Stimulated activated CD8-positive, alpha-beta memory T cell treated with anti-CD3 and anti-CD28 coated beads, Interleukin-15, amount 100 ng/mL, for 48 hours (primary cell): ENCODE data around the gene PADI3.
A peak's percentile ranks its signal among the peaks of the same experiment; 100 is the strongest.

ENCODE experiments used
- DNase-seq, 2 donors: peaks; one replicate each; pipeline ENCODE4 v3.0.0-alpha.2; 2020; ENCODE audit warnings: low read depth in 2 of 2

The PADI3 gene, protein sequence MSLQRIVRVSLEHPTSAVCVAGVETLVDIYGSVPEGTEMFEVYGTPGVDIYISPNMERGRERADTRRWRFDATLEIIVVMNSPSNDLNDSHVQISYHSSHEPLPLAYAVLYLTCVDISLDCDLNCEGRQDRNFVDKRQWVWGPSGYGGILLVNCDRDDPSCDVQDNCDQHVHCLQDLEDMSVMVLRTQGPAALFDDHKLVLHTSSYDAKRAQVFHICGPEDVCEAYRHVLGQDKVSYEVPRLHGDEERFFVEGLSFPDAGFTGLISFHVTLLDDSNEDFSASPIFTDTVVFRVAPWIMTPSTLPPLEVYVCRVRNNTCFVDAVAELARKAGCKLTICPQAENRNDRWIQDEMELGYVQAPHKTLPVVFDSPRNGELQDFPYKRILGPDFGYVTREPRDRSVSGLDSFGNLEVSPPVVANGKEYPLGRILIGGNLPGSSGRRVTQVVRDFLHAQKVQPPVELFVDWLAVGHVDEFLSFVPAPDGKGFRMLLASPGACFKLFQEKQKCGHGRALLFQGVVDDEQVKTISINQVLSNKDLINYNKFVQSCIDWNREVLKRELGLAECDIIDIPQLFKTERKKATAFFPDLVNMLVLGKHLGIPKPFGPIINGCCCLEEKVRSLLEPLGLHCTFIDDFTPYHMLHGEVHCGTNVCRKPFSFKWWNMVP

DNA sequence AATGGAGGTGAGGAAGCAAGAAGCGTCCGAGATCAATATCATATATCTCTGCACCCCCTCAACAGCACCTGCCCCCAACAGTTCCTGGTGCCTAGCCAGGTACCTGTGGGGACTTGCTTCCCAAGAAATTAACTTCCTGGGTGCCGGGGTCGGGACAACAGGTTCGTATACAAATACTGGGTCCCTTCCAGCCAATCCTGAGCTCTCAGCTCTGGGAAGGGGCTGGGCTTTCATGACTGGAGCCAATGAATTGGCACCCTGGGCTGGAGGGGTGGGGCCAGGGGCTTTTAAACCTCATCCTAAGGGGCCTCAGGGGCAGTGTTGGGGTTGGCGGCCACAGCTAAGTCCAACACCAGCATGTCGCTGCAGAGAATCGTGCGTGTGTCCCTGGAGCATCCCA lies at the start of gene PADI3:
Gene PADI3 (plus strand): TSS at position 318 of the 400 bp plus-strand sequence. CDS start 40 bp downstream, at position 358.
- DNase-seq, result no peak

DNA sequence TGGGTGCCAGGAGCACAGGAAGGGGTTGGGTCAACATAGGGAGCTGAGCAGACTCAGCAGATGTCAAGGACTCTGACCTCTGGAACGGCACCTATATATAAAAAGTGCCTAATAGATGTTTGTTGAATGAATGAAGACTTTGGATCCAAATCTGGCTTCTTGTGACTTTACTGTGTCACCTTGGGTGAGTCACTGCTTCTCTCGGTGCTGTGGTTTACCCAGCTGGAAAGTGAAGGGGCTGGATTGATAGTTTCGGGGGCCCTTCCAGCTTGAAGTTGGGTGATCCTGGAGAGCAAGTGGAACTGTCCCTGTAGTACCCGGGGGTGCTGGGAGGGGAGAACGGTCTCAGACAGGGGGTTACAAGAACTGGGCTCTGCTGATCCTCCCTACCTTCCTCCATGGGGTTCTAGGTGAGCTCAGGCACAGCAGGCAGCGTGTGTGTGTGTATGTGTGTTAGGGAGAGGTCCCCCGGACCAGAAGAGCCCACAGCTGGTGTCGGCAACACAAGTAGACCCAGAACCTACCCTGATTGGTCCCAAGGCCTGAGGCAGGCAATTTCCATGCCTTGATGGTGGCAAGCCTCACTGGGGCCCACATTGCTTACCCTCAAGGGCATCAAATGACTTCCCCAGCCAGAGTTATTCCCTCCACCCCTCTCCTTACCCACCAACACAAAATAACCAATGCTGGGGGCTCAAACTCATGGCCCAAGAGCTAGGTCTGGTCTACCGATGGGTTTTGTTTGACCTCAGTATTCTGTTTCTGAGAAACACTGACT lies 49.4 kb upstream of the PADI3 start:
- DNase-seq, result no peak

DNA sequence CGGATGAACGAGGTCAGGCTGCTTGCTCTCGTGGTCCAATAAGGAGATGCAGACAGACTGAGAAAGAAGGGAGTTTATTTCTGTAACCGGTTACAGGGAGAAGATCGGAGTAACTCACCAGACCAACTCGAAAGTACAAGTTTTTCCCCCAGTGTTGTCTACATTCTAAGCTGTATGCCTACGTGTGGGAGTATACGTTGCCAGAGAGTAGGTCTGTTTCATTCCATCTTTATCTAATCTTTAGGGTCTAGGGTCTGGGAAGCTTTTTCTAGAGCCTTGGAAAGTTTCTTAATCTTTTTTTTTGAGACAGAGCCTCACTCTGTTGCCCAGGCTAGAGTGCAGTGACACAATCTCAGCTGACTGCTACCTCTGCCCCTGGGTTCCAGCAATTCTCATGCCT lies 48.7 kb upstream of the PADI3 start:
- no peak for DNase-seq

DNA sequence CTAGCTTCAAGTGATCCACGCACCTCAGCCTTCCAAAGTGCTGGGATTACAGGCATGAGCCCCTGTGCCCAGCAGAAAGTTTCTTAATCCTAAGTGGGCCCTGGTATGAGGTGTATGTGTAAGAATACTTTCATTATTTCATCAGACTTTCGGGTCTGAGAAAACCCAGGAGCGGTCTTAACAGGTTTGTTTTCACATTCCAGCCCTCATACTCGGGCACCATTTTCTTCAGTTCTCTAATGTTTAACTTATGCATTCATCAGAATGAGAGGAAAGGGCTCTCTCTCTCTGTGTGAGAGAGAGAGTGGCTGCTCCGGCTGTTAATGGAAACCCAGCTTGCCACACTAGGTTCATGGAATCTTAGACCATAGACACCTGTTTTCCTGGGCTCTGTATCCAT lies 48.1 kb upstream of the PADI3 start:
- DNase-seq, result no peak

DNA sequence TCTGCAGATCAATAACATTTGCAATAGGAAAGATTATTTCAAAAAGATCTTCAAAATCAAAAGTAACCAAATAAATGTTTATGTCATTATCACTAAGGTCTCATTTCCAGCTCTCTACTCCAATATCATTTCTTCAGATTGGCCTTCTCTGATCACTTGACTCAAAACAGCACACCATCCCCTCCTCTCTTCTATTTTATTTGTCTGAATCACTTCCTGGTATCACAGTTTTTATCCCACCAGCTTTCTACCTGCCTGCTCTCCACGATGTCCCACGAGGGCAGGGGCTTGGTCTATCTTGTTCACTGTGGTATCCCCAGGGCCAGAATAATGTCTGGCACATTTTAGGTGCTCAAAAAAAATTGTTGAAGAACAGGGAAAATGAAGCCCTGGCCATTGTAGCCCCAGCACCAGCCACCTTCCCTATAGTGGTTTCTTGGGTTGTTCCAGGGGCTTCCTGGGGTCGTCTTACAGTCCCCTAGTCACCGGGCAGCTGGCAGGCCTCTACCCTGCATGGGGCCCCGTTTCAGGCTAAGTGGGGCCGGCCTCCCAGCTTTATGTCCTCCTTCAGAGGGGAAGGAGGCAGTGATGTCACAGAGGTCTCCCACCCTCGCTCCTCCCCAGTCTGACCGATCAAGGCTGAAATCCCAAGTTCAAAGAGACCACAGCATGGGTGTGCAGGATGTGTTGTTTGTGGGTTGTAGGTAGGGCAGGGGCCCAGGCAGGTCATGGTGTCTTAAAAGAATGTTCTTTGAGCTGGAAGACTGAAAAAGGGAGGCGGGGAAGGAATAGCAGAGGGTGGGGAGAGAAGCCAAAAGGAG lies 47.5 kb upstream of the PADI3 start:
- no peak for DNase-seq

DNA sequence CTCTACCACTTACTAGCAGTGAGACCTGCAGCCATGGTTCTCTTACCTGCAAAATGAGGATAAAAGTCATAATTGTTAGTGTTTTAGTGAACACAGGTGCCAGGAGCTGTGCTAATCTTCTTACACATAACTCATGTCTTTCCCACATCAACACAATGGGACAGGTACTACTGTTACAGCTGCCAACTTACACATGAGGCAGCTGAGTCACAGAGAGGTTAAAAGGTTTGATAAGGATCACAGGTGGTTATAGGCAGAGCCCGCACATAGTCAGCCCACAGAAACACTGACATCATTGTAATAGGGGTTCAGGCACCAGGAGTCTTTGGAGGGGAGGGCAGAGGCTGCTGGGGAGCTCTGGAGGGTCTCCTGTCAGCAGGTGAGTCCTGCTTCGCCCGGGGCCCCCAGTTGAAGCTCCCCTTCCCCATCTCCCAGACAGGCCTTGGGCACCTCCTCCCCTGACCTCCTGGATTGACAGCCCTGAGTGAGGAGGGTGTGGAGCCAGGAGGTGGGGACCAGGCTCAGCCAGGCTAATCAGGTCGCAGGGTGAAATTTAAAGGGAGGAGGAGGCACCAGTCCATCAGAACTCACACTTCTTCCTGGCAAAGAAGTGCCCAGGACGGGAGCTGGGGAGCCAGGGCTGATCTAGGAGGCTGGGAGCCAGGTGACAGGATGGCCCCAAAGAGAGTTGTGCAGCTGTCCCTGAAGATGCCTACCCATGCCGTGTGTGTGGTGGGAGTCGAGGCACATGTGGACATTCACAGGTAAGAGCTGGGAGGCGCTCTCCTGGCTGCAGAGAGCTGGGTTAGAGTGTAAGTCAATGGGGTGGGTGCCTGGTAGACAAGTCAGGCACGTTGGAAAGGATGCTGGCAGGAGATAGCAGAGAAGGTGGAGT lies 44.1 kb upstream of the PADI3 start, which contains the start of gene PADI1:
Gene PADI1 (plus strand): TSS at position 583 of the 895 bp plus-strand sequence. CDS start 90 bp downstream, at position 673.
- DNase-seq, result no peak

DNA sequence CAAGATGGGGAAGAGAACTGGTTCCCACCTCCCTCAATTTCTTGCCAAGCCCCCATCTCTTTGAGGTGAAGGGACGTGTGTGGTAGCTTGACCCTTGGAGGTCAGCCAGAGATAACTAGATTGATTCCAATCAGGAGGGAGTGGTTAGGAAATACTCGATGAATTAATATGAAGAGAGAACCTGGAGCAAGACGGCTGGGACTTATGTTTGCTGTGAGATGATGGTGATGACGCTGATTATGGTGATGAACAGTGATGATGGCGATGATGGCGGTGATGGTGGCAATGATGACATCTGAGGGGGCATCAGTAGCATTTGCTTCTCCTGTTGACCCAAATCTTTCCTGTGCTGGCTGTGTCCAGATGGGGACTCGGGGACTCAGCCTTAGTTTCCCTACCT lies 43.2 kb upstream of the PADI3 start:
- no peak for DNase-seq

DNA sequence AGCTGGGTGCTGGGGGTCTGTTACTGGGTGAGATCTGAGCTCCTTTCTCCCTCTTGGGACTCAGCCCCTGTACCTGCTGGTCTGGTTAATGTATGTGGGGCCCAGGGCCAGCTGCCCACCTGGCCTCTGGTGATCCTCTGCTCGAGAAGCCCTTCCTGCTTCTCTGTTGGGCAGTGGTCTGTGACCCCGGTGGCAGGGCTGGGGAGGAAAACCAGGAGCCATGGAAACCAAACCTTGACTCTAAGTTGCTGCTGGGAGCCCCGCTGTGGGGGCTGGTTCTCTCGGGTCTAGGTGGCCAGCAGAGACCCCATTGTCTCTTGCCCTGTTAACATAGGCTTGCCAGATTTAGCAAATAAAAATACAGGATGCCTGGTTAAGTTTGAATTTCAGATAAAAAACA lies 42.7 kb upstream of the PADI3 start:
- DNase-seq, result no peak

DNA sequence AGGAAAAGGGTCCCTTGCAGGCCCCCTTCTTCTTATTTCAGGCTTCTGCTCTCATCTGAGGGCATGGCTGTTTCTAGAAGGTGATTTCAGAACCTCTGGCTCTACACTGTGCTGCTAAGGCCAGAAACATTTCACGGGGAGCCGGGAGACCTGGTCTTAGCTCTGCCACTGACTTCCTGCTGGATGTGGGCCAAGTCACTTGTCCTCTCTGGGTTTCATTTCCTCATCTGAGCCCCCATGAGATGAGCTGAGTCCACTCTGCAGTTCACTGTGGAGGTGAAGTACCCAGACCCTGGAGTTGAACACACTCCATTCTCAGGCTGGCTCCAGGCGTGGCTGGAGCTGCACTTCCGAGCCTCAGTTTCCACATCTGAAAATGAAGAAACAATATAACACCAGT lies 41.9 kb upstream of the PADI3 start:
- DNase-seq, result no peak

DNA sequence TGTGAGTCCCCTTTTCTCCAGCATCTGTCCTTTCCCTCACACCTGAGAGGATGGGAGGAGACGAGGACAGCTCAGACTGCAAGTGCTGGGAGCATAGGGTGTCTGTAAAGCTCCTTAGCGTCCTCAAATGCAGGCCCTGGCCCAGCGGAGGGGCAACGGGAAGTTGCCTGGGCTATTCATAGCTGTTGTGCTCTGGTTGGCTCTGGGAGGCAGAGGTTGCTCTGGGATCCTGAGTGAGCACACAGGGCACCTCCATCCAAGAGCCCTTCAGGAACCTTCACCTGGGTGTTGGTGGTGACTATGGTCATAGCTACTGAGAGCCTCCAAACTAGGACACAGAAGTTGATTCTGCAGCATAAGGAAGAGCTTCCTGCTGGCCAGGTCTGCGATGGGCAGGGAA lies 41.4 kb upstream of the PADI3 start:
- no peak for DNase-seq

DNA sequence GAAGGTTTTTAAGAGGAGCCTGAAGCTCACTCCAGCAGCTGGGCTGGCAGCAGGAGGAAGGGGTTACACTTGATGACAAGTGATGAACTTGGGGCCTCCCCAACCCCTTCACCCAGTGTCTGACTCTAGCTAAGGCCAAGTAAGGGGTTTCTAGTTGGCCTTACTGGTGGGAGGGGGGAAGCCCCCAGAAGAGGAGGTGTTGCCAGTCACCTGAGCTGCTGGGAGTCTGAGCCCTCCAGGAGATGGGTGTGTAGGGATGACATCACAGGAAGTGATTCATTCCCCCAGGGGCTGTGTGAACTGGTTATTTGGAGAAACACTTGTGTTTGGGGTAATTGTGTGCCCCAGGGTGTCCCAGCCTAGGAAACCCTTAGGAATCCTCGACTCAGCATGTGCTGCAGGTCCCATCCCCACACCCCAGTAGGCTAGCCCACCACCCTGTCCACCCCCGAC lies 40.9 kb upstream of the PADI3 start:
- peak; percentile 66 to 68 for DNase-seq

DNA sequence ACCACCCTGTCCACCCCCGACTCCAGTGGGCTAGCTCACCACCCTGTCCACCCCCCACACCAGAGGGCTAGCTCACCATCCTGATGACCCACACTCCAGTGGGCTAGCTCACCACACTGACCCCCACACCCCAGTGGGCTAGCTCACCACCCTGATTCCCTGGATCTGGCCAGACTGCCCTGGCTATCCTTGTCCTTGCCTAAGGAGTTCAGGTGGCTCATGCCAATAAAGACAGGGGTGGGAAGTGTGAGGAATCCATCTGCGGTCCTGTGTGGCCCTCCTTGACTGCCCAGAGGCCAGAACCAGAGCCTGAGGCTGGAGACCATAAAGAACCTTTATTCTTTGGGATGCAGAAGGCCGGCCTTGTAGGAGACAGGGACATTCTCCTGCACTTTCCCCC lies 40.4 kb upstream of the PADI3 start:
- DNase-seq, result no peak

DNA sequence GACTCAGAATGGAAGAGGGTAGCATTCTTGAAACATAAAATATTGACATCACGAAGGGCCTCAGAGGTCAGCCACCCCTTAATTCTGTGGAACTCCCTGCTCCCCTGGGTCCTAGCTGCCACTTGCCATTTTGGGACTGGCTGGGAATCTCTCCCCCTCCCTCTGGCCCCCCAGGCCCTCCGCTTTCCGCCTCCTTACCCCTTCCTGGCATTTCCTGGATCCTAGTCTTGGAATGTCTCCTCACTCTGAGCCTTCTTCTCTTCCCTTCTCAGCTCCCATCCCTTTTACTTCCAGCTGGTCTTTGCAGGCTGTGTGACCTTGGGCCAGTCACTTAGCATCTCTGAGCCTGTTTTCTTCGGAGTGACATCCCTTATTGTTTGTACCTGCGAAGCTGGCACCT lies 39.5 kb upstream of the PADI3 start:
- no peak for DNase-seq

DNA sequence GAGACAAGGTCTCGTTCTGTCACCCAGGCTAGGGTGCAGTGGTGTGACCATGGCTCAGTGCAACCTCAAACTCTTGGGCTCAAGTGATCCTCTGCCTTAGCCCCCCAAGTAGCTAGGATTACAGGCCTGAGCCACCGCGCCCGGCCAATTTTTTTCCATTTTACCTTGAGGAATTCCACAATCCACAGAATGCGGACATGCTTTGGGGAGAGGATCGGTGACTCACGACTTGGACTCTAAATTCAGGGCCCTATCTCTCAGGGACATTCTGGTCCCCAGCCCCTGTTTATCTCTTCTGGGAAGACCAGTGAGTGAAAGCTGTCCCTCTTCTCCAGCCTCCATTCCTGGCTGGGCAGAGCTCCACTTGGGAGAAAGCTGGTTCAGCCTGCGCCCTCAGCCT lies 38.7 kb upstream of the PADI3 start:
- no peak for DNase-seq

DNA sequence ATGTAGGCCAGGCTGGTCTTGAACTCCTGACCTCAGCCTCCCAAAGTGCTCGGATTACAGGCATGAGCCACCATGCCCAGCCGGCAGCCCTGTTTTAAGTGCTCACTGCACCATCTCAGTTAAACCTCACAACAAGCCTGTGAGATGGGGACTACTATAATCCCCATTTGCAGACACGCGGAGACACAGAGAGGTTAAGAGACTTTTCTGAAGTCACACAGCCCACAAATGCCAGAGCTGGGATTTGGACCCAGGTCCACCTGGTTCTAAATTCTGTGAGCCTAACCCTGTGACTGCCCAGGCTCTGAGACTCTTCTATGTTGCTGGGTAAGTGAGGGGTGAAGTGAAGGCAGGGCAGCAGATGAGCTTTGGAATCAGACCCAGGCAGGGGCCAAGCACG lies 37.5 kb upstream of the PADI3 start:
- no peak for DNase-seq

DNA sequence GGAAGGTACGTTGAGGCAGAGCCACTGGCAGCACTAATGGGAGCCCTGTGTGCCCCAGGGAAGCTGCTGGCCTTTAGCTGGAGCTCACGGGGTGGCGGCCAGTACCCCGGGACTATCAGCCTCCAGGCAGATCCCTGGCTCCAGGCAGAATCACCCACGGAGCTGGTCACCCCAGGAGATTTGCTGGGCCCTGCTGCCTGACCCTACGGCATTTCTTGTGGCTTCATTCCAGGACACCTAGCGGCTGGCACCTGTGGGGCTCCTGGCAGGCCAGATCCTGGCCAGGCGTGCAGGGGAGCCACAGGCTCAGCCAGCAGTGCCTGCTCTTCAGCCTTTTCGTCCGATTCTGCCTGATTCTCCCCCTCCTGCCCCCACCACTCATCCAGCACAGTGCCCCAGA lies 36.9 kb upstream of the PADI3 start:
- no peak for DNase-seq

DNA sequence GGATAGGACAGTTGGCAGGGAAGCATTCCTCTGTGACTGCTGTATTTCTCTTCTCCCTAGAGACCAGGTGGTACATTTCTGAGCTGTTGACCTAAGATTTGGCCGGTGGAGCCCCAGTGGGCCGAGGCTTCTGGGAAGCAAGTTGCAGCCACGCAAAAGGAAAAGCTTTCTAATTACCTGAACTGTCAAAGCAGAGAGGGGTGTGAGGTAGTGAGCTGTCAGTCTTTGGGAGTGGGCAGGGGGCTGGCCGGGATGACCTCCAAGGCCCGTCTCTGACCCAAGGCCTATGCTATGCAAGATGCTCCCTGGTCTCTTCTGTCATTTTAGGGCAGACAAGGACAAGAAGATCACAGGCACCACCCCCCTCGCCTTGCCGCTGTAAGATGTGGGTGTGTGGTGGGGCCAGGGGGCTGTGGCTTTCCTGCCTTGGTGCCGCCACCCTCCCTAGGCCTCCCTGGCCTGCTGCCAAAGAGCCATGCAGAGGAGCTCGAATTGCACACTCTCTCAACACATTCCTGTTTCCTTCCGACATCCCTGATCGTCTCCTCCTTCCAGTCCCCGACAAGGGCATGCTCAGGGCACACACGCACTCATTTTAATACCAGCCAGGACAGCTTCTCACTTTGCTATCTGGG lies 36.3 kb upstream of the PADI3 start:
- DNase-seq, result peak; percentile 36 to 59

DNA sequence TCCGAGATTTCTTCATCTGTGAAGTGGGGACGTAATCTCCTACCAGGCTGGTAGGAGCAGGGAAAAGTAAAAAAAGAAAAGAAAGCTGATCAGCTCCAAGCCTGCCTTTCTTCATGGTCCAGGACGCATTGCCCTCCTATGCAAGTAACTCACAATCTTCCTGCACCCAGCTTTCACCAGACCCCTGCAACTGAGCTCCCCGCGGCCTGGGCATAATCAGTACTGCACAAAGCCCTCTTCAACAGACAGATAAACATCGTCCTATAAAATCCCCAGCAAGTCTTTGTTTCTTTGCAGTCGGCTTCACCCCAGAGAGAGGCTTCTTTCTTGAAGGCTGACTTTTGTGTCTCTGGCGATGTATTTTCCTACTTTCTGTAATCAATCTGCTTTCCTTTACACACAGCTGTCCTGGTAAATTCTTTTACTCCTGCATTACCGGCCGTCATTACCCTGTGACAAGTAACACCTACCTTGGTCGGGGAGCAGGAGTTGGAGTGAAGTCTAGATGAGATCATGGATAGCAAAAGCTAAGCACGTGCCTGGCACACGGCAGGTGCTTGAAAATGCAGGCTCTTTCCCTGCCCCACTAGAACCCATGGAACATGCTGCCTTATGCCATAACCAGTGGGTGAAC lies 35.6 kb upstream of the PADI3 start:
- no peak for DNase-seq

DNA sequence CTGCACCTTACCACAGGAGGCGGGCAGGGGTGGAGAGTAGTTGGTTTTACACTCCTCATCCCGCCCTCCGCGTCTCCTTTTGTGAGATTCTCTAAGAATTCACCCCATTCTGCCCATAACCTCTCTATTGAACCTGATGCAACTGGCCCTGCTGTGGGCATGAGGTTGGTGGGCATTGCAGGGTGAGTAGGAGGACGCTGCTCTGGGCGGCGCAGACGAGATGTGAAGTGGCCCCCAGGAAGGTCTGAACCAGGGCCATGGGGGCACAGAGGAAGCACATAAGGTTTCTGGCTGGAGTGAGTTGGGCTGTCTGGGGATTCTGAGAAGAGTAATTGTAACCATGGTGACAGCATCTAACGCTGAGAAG lies 35.1 kb upstream of the PADI3 start:
- DNase-seq, result no peak
